MG63 (cell line): ENCODE measurements around the gene CD44. TPM values are rescaled to one million over a fixed set of nuclear protein-coding genes. Genes with fewer than 3 reads are reported as not detected.
"Not testable (repeated sequence)": the region's sequence is repeated elsewhere in the genome, so short reads cannot be mapped to it uniquely, and the experiment has no call there.

Experiments used
- DNase-seq: peaks from one replicate; pipeline ENCODE4 v3.0.0-alpha.2; 2020
- H3K27me3 ChIP-seq: fragments of 250-450 bp; sonication (Bioruptor Pico); 2 replicates; pipeline ENCODE4 v1.5.1; 2020; ENCODE audit warnings: mild to moderate bottlenecking, moderate library complexity
- H3K36me3 ChIP-seq: fragments of 250-450 bp; sonication (Bioruptor Pico); 2 replicates; pipeline ENCODE4 v1.5.1; 2020; ENCODE audit warnings: mild to moderate bottlenecking, moderate library complexity
- H3K4me3 ChIP-seq: fragments of 250-450 bp; sonication (Bioruptor Pico); 2 replicates; pipeline ENCODE4 v1.5.1; 2020; ENCODE audit warnings: mild to moderate bottlenecking, moderate library complexity
- H3K9me3 ChIP-seq: fragments of 250-450 bp; sonication (Bioruptor Pico); 2 replicates; pipeline ENCODE4 v1.5.1; 2020; ENCODE audit warnings: mild to moderate bottlenecking, moderate library complexity
- total RNA-seq: library from RNA; depleted of rRNA; stranded (reverse); fragments of >200 nt; shearing (Covaris generic); gene quantifications from 2 replicates; pipeline ENCODE4 v1.2.3, GENCODE V29; 2014; ENCODE audit warnings: low replicate concordance

CD44 gene
- total RNA-seq, 1 experiment from 2014 or later, result 1,423 TPM

- not testable (repeated sequence) for H3K27me3 ChIP-seq, DNase-seq, H3K36me3 ChIP-seq, H3K9me3 ChIP-seq, H3K4me3 ChIP-seq
These were observed 30.6 kb upstream of the CD44 start for GRCh38 chr11:35108336-35108735.

- Histone ChIP-seq H3K36me3 (no peaks in the 10 kb centered on the region), H3K4me3 (no peak overlapping the region), H3K27me3 (no peaks in the 10 kb centered on the region), H3K9me3 (no peaks in the 10 kb centered on the region)
- no peak for DNase-seq
These were observed 29.9 kb upstream of the CD44 start for GRCh38 chr11:35109041-35109440.

- DNase-seq, result no peak
- H3K27me3 ChIP-seq, result no peaks in the 10 kb centered on the region
- H3K36me3 ChIP-seq, result no peaks in the 10 kb centered on the region
- H3K4me3 ChIP-seq, result no peak overlapping the region
- no peaks in the 10 kb centered on the region for H3K9me3 ChIP-seq
These were observed 29.1 kb upstream of the CD44 start for GRCh38 chr11:35109827-35110226.

- DNase-seq, result peak; percentile 95
- Histone ChIP-seq H3K36me3 (no peaks in the 10 kb centered on the region), H3K27me3 (no peaks in the 10 kb centered on the region), H3K9me3 (no peaks in the 10 kb centered on the region), H3K4me3 (no peak overlapping the region)
These were observed 27.6 kb upstream of the CD44 start for GRCh38 chr11:35111161-35112055.

GRCh38 chr11:35112056-35112845, 26.7 kb upstream of the CD44 start:
- Histone ChIP-seq H3K9me3 (no peaks in the 10 kb centered on the region), H3K36me3 (no peaks in the 10 kb centered on the region), H3K27me3 (no peaks in the 10 kb centered on the region), H3K4me3 (no peak overlapping the region)
- no peak for DNase-seq

GRCh38 chr11:35112846-35113105, 26.2 kb upstream of the CD44 start:
- H3K4me3 ChIP-seq, result no peak overlapping the region
- H3K9me3 ChIP-seq, result no peaks in the 10 kb centered on the region
- DNase-seq, result no peak
- H3K36me3 ChIP-seq, result no peaks in the 10 kb centered on the region
- no peaks in the 10 kb centered on the region for H3K27me3 ChIP-seq

GRCh38 chr11:35114906-35115687, 23.9 kb upstream of the CD44 start:
- no peak overlapping the region for H3K4me3 ChIP-seq
- no peaks in the 10 kb centered on the region for H3K27me3 ChIP-seq
- H3K9me3 ChIP-seq, result no peaks in the 10 kb centered on the region
- no peak for DNase-seq
- H3K36me3 ChIP-seq, result no peaks in the 10 kb centered on the region

- no peak overlapping the region for H3K4me3 ChIP-seq
- no peaks in the 10 kb centered on the region for H3K36me3 ChIP-seq
- DNase-seq, result no peak
- H3K27me3 ChIP-seq, result no peaks in the 10 kb centered on the region
- H3K9me3 ChIP-seq, result no peaks in the 10 kb centered on the region
These were observed 23.3 kb upstream of the CD44 start for GRCh38 chr11:35115688-35116030.

GRCh38 chr11:35116245-35116644, 22.7 kb upstream of the CD44 start:
- Histone ChIP-seq H3K9me3 (no peaks in the 10 kb centered on the region), H3K27me3 (no peaks in the 10 kb centered on the region), H3K4me3 (no peak overlapping the region), H3K36me3 (no peaks in the 10 kb centered on the region)
- DNase-seq, result peak; percentile 24

- Histone ChIP-seq H3K27me3 (no peaks in the 10 kb centered on the region), H3K36me3 (no peaks in the 10 kb centered on the region), H3K9me3 (no peaks in the 10 kb centered on the region; the same call in 1 of the 2 replicates), H3K4me3 (no peak overlapping the region)
- peak; percentile 76 for DNase-seq
These were observed 22.0 kb upstream of the CD44 start for GRCh38 chr11:35116762-35117640.

GRCh38 chr11:35118906-35119305, 20.1 kb upstream of the CD44 start:
- no peak for DNase-seq
- H3K4me3 ChIP-seq, result no peak overlapping the region
- H3K36me3 ChIP-seq, result no peaks in the 10 kb centered on the region
- no peaks in the 10 kb centered on the region for H3K27me3 ChIP-seq
- no peaks in the 10 kb centered on the region; the same call in 1 of the 2 replicates for H3K9me3 ChIP-seq

GRCh38 chr11:35121326-35121865, 17.6 kb upstream of the CD44 start:
- Histone ChIP-seq H3K27me3 (no peaks in the 10 kb centered on the region), H3K9me3 (no peaks in the 10 kb centered on the region; the same call in 1 of the 2 replicates), H3K36me3 (no peaks in the 10 kb centered on the region), H3K4me3 (no peak overlapping the region)
- no peak for DNase-seq

GRCh38 chr11:35122308-35122707, 16.7 kb upstream of the CD44 start:
- no peak for DNase-seq
- no peaks in the 10 kb centered on the region for H3K36me3 ChIP-seq
- H3K4me3 ChIP-seq, result no peak overlapping the region
- no peaks in the 10 kb centered on the region for H3K27me3 ChIP-seq
- no peaks in the 10 kb centered on the region; the same call in 1 of the 2 replicates for H3K9me3 ChIP-seq

- Histone ChIP-seq H3K9me3 (no peaks in the 10 kb centered on the region; the same call in 1 of the 2 replicates), H3K36me3 (no peaks in the 10 kb centered on the region), H3K27me3 (no peaks in the 10 kb centered on the region), H3K4me3 (no peak overlapping the region)
- DNase-seq, result no peak
These were observed 12.7 kb upstream of the CD44 start for GRCh38 chr11:35126000-35126878.

GRCh38 chr11:35126879-35127581, 11.9 kb upstream of the CD44 start:
- H3K4me3 ChIP-seq, result no peak overlapping the region
- no peaks in the 10 kb centered on the region; the same call in 1 of the 2 replicates for H3K9me3 ChIP-seq
- H3K36me3 ChIP-seq, result no peaks in the 10 kb centered on the region
- H3K27me3 ChIP-seq, result no peaks in the 10 kb centered on the region
- no peak for DNase-seq
